Prostate gland (tissue), 2 donors: Measurements from ENCODE around the gene GPS1. TPM values are rescaled to one million over a fixed set of nuclear protein-coding genes. Genes with fewer than 3 reads are reported as not detected.

Source experiments
- DNase-seq: peaks from one replicate; pipeline ENCODE4 v3.0.0-alpha.2; 2019; ENCODE audit warnings: low spot score
- H3K27ac ChIP-seq, 2 donors: fragments of 200-600 bp; sonication (generic); 2 replicates each; pipeline ENCODE4 v1.5.1; 2017 to 2019
- H3K27me3 ChIP-seq: fragments of 200-600 bp; sonication (generic); replicated peaks from 2 replicates; pipeline ENCODE4 v1.5.1; 2019; ENCODE audit not compliant: insufficient read depth
- H3K36me3 ChIP-seq, 2 donors: fragments of 200-600 bp; sonication (generic); 1 replicate in 1 of 2; 2 replicates in 1 of 2; pipeline versions ENCODE4 v1.5.1 to v1.8.1; 2017 to 2019
- H3K4me1 ChIP-seq: fragments of 200-600 bp; sonication (generic); replicated peaks from 2 replicates; pipeline ENCODE4 v1.5.1; 2019
- H3K4me3 ChIP-seq, 2 donors: fragments of 200-600 bp; sonication (generic); 2 replicates each; pipeline ENCODE4 v1.5.1; 2017 to 2019
- H3K9me3 ChIP-seq: fragments of 200-600 bp; sonication (generic); 2 replicates; pipeline ENCODE4 v1.5.1; 2017
- CTCF ChIP-seq, 4 experiments: fragments of 200-600 bp in 2 of 4; fragments of 450-650 bp in 2 of 4; sonication (generic) in 2 of 4; IDR thresholded peaks; 1 replicate in 3 of 4; 2 replicates in 1 of 4; pipeline ENCODE4 v1.5.1; 2016 to 2019; ENCODE audit warnings: antibody characterized with exemption in 4 of 4, mild to moderate bottlenecking in 2 of 4, moderate library complexity in 2 of 4
- POLR2A ChIP-seq: fragments of 450-650 bp; IDR thresholded peaks from one replicate; pipeline ENCODE4 v1.6.1; 2016; ENCODE audit warnings: antibody characterized with exemption, mild to moderate bottlenecking
- POLR2AphosphoS5 ChIP-seq: sonication (generic); formaldehyde crosslinking; IDR thresholded peaks from one replicate; pipeline ENCODE4 v1.6.1; 2017; ENCODE audit warnings: antibody characterized with exemption
- WGBS: methylation state at CpG from one replicate; pipeline ENCODE4 v1.1.5; 2018; 5-methylcytosine and 5-hydroxymethylcytosine counted together
- intact Hi-C: fragments of 100-400 bp; cut with DNase I; formaldehyde crosslinking; loops from one replicate; pipeline ENCODE4 v1.14.2; 2022
- total RNA-seq, 2 donors: library from RNA; depleted of rRNA; stranded (reverse); fragments of >200 nt; gene quantifications; one replicate each; pipeline ENCODE4 v1.1.0, GENCODE V29; 2016

GPS1 gene
- total RNA-seq, 2 donors from 2014 or later: 163 to 182 TPM

GRCh38 chr17:82076018-82076784 lies 24.5 kb downstream of the GPS1 start:
- Histone ChIP-seq H3K27ac (no peak overlapping the region), H3K36me3 (peaks cover 10 to 11% of the 10 kb centered on the region in 2 donors), H3K9me3 (no peaks in the 10 kb centered on the region), H3K4me1 (no peaks in the 10 kb centered on the region), H3K4me3 (no peak overlapping the region), H3K27me3 (no peaks in the 10 kb centered on the region)
- TF ChIP-seq CTCF (IDR thresholded peaks at IDR 0.05) (no peak), POLR2A (no peak), POLR2AphosphoS5 (no peak)
- no peak for DNase-seq
- intact Hi-C loops: no loop called here
- WGBS: 83% methylated on average over 25 of the region's 25 CpGs

GRCh38 chr17:82076785-82077591 lies 25.3 kb downstream of the GPS1 start:
- Histone ChIP-seq H3K4me3 (no peak overlapping the region), H3K36me3 (peaks cover 16 to 17% of the 10 kb centered on the region in 2 donors), H3K27ac (no peak overlapping the region), H3K27me3 (no peaks in the 10 kb centered on the region), H3K4me1 (no peaks in the 10 kb centered on the region), H3K9me3 (no peaks in the 10 kb centered on the region)
- intact Hi-C loops: no loop called here
- DNase-seq: no peak
- TF ChIP-seq CTCF (IDR thresholded peaks at IDR 0.05) (no peak), POLR2AphosphoS5 (no peak), POLR2A (no peak)
- WGBS: 69% methylated on average over 14 of the region's 21 CpGs

GRCh38 chr17:82077617-82078358 lies 26.1 kb downstream of the GPS1 start:
- TF ChIP-seq CTCF (IDR thresholded peaks at IDR 0.05) (no peak), POLR2AphosphoS5 (no peak), POLR2A (no peak)
- intact Hi-C loops: no loop called here
- no peak for DNase-seq
- WGBS: 70% methylated on average over 28 of the region's 28 CpGs
- no peaks in the 10 kb centered on the region for H3K9me3 ChIP-seq
- no peak overlapping the region for H3K4me3 ChIP-seq
- peaks cover 24 to 25% of the 10 kb centered on the region in 2 donors for H3K36me3 ChIP-seq
- H3K27ac ChIP-seq: no peak overlapping the region
- H3K4me1 ChIP-seq: no peaks in the 10 kb centered on the region
- no peaks in the 10 kb centered on the region for H3K27me3 ChIP-seq

- intact Hi-C loops: no loop called here
- Histone ChIP-seq H3K4me3 (no peak overlapping the region), H3K9me3 (no peaks in the 10 kb centered on the region), H3K36me3 (peaks cover 30 to 31% of the 10 kb centered on the region in 2 donors), H3K4me1 (no peaks in the 10 kb centered on the region), H3K27me3 (no peaks in the 10 kb centered on the region), H3K27ac (no peak overlapping the region)
- TF ChIP-seq POLR2A: no peak
- TF ChIP-seq CTCF (IDR thresholded peaks at IDR 0.05): no peak
- TF ChIP-seq POLR2AphosphoS5: no peak
- no peak for DNase-seq
- WGBS: 89% methylated on average over 9 of the region's 18 CpGs
Measured at GRCh38 chr17:82078433-82078832, 26.7 kb downstream of the GPS1 start.
